Liver (tissue), 3 donors: ENCODE data around the gene ETS1.

Experiments used
- EGR1 ChIP-seq, 2 donors: IDR thresholded peaks; 2 replicates each; pipeline ENCODE4 v1.6.1; 2016 to 2018; ENCODE audit warnings: antibody characterized with exemption in 2 of 2, low read depth in 2 of 2
- FOXA1 ChIP-seq: IDR thresholded peaks from 2 replicates; pipeline ENCODE4 v1.6.1; 2016; ENCODE audit warnings: antibody characterized with exemption
- RXRA ChIP-seq, 2 donors: IDR thresholded peaks; 2 replicates each; pipeline ENCODE4 v1.6.1; 2017 to 2018; ENCODE audit warnings: antibody characterized with exemption in 2 of 2, mild to moderate bottlenecking in 1 of 2
- SP1 ChIP-seq: IDR thresholded peaks from 2 replicates; pipeline ENCODE4 v1.6.1; 2018; ENCODE audit warnings: antibody characterized with exemption, mild to moderate bottlenecking
- TAF1 ChIP-seq: conservative IDR thresholded peaks from 2 replicates; pipeline ENCODE4 v1.6.1; 2016; ENCODE audit warnings: antibody characterized with exemption, mild to moderate bottlenecking
- TF ChIP-seq, protein P1 (sequence below): IDR thresholded peaks from 2 replicates; pipeline ENCODE4 v1.6.1; 2016; ENCODE audit warnings: antibody characterized with exemption
- TF ChIP-seq, protein P2 (sequence below): IDR thresholded peaks from 2 replicates; pipeline ENCODE4 v1.6.1; 2016; ENCODE audit warnings: antibody characterized with exemption
- TF ChIP-seq, protein P3 (sequence below): fragments of 150-350 bp; IDR thresholded peaks from 2 replicates; pipeline ENCODE4 v1.5.1; 2017; ENCODE audit warnings: improper control_type of control experiment, low read depth, low read length; ENCODE audit not compliant: missing input control
- TF ChIP-seq, protein P4 (sequence below): IDR thresholded peaks from 2 replicates; pipeline ENCODE4 v1.6.1; 2016; ENCODE audit warnings: antibody characterized with exemption
- donor health status: healthy.
- donor health status: healthy.

DNA sequence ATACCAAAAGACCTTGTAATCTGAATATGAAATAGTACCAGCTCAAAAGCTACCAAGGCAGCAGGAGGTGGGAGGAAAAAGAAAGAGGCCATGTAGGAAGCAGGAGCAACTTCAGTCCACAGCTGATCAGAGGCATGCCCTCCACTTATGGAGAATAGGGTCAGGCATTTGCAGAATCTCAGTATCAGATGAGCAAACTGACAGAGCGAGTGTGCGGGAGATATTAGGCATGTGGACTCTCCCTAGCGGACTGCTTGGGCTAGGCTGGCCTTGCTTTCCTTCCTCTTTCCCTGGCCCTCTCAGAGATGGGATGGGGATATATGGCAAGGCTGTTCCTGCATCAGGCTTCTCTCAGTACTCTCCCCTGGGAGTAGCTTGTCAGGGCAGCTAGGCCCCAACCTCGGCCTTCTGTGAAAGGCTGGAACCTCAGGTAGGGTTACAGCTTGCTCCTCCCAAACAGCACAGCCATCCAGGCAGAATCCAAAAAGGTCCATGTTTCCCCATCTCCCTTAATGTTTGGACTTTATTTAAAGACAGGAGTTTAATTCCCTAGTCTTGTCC is 37.0 kb downstream of the ETS1 start:
- TF ChIP-seq, protein P1, sequence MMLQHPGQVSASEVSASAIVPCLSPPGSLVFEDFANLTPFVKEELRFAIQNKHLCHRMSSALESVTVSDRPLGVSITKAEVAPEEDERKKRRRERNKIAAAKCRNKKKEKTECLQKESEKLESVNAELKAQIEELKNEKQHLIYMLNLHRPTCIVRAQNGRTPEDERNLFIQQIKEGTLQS: no peak
- TF ChIP-seq, protein P2, sequence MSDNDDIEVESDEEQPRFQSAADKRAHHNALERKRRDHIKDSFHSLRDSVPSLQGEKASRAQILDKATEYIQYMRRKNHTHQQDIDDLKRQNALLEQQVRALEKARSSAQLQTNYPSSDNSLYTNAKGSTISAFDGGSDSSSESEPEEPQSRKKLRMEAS: no peak
- TF ChIP-seq EGR1 (IDR thresholded peaks at IDR 0.05; ENCODE audit: low read depth in 2 of 2) (no peak), RXRA (IDR thresholded peaks at IDR 0.05) (no peak), FOXA1 (no peak), TAF1 (no peak), SP1 (no peak)
- TF ChIP-seq, protein P3, sequence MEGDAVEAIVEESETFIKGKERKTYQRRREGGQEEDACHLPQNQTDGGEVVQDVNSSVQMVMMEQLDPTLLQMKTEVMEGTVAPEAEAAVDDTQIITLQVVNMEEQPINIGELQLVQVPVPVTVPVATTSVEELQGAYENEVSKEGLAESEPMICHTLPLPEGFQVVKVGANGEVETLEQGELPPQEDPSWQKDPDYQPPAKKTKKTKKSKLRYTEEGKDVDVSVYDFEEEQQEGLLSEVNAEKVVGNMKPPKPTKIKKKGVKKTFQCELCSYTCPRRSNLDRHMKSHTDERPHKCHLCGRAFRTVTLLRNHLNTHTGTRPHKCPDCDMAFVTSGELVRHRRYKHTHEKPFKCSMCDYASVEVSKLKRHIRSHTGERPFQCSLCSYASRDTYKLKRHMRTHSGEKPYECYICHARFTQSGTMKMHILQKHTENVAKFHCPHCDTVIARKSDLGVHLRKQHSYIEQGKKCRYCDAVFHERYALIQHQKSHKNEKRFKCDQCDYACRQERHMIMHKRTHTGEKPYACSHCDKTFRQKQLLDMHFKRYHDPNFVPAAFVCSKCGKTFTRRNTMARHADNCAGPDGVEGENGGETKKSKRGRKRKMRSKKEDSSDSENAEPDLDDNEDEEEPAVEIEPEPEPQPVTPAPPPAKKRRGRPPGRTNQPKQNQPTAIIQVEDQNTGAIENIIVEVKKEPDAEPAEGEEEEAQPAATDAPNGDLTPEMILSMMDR: no peak
- TF ChIP-seq, protein P4, sequence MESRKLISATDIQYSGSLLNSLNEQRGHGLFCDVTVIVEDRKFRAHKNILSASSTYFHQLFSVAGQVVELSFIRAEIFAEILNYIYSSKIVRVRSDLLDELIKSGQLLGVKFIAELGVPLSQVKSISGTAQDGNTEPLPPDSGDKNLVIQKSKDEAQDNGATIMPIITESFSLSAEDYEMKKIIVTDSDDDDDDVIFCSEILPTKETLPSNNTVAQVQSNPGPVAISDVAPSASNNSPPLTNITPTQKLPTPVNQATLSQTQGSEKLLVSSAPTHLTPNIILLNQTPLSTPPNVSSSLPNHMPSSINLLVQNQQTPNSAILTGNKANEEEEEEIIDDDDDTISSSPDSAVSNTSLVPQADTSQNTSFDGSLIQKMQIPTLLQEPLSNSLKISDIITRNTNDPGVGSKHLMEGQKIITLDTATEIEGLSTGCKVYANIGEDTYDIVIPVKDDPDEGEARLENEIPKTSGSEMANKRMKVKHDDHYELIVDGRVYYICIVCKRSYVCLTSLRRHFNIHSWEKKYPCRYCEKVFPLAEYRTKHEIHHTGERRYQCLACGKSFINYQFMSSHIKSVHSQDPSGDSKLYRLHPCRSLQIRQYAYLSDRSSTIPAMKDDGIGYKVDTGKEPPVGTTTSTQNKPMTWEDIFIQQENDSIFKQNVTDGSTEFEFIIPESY: no peak
